Medulla oblongata (tissue), 1 donor: Measurements from ENCODE around the gene GYG2.
"Not testable (repeated sequence)": the region's sequence is repeated elsewhere in the genome, so short reads cannot be mapped to it uniquely, and the experiment has no call there.

ENCODE experiments used
- DNase-seq: peaks from one replicate; pipeline ENCODE4 v3.0.0-alpha.2; 2015; ENCODE audit errors: extremely low spot score

GYG2 gene

GRCh38 chrX:2828344-2828958, at the start of gene GYG2:
GYG2 (plus strand) TSS chrX:2828930; CDS start chrX:2830189, 1,259 bp downstream.
- DNase-seq: no peak

- not testable (repeated sequence) for DNase-seq
These were observed 48.1 kb upstream of the GYG2 start for GRCh38 chrX:2780472-2781225.

DNA sequence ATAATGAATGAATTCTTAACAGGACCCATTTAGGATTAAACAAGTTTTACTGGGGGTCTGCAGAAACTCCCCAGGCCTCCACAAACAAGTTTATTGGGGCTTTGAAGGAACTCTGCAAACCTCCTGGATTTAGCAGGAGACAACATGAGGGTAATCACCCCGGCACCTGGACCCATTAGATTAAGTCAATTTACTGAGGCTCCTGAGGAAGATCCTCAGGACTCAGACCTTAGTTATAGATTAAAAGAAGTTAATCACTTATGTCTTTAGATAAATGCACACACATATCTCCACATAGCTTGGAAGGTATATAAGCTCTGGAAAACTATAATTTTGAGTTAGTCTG, 47.5 kb upstream of the GYG2 start:
- no peak for DNase-seq

- DNase-seq: no peak
These were observed 47.0 kb upstream of the GYG2 start for GRCh38 chrX:2781698-2782097.

GRCh38 chrX:2782171-2782570, 46.6 kb upstream of the GYG2 start:
- DNase-seq: no peak

DNA sequence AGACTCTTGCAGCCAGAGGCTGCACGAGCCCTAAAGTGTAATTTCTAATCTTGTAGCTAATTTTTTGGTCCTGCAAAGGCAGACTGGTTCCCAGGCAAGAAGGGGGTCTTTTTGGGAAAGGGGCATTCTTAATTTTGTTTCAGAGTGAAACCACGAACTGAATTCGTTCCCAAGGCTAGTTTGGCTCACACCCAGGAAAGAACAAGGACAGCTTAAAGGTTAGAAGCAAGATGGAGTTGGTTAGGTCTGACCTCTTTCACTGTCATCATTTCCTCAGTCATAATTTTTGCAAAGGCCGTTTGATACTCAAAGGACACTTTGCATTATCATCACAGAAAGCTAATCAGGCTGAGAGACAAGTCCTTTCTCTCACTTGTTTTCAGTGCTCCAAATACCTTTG, 46.0 kb upstream of the GYG2 start:
- DNase-seq: no peak

GRCh38 chrX:2784026-2784425, 44.7 kb upstream of the GYG2 start:
- DNase-seq: no peak

DNA sequence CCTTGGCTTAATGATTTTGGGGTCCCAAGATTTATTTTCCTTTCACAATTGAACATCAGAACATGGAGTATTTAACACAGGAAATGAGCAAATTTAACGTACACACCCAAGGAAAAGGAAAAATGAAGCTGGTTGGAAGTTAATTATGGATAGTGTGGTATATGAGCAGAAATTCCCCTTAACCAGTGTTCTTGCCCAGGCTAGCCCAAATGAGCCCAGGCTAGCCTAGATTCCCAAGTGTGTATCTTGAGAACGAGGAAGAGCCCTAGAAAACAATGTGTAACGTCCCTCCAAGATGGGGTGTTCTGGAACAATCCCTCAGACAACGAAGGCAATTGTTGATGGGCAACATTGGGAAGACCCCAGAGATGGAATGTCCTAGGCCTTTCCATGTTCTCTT, 43.2 kb upstream of the GYG2 start:
- no peak for DNase-seq

DNA sequence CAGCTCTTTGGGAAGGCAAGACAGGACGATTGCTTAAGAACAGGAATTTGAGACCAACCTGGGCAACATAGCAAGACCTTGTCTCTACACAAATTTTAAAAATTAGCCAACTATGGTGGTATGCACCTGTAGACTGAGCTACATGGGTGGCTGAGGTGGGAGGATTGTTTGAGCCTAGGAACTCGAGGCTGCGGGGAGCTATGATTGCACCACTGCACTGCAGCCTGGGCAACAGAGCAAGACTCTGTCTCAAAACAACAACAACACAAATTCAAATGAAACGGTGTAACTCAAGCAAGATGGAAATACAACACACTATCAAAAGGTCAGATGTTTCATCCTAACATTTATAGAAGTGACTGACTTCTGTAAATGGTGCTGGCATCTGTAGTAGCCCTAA, 39.8 kb upstream of the GYG2 start:
- no peak for DNase-seq

- no peak for DNase-seq
These were observed 39.2 kb upstream of the GYG2 start for GRCh38 chrX:2789569-2789968.

GRCh38 chrX:2793752-2794151, 35.0 kb upstream of the GYG2 start:
- no peak for DNase-seq

DNA sequence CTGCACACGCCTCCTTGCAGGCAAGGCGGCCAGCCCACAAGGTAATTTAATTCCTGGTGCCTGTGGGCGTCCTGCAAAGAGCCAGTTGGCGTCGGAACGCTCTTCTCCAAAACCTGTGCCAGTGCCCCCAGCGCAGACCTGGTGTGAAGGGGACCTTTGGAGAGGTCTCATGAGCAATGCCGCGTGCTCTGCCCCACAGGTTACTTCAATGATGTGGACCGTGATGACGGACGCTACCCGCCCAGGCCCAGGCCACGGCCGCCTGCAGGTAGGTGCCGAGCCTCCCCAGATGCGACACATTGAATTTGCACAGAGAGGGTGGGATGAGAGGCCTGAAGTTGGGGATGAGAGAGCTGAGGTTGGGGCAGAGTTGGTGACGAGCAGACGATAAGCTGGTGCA, 34.4 kb upstream of the GYG2 start:
- no peak for DNase-seq

GRCh38 chrX:2796808-2797207, 31.9 kb upstream of the GYG2 start:
- DNase-seq: not testable (repeated sequence)

DNA sequence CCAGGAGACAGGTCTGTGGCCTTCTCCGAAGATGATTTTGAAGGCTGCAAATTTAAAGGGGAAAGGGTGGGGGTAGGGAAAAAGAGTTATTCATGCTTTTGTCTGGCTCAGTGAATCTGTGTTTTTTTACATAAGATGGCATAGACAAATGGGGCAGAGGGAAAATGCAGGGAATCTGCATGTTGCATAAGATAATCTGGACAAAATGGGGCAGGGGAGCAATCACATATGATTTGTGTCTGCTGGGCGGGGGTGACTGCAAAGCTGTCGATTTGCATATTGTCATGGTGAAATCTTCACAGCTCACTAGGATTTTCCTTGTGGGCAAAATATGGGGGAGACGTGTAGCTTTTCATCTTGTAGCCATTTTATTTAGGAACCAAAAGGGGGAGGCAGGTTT, 29.4 kb upstream of the GYG2 start:
- no peak for DNase-seq

GRCh38 chrX:2799980-2800379, 28.8 kb upstream of the GYG2 start:
- DNase-seq: not testable (repeated sequence)

DNA sequence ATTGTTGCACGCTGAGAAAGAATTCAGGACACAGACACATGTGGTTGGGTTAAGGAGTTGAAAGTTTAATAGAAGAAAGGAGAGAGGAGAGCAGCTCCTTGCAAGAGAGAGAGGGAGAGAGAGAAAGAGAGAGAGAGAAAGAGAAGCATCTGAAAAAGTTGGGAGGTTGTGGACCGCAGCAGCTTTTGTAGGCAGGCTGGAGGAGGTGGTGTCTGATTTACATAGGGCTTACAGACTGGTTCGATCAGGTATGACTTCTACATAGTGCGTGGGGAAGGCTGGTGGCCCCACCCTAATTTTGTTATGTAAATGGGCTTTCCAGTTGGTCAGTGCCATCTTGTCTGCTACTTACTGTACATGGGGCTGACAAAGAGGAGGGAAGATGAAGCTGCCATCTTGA, 27.5 kb upstream of the GYG2 start:
- no peak for DNase-seq

GRCh38 chrX:2802376-2803090, 26.2 kb upstream of the GYG2 start:
- not testable (repeated sequence) for DNase-seq

GRCh38 chrX:2803486-2803885, 25.2 kb upstream of the GYG2 start:
- not testable (repeated sequence) for DNase-seq

DNA sequence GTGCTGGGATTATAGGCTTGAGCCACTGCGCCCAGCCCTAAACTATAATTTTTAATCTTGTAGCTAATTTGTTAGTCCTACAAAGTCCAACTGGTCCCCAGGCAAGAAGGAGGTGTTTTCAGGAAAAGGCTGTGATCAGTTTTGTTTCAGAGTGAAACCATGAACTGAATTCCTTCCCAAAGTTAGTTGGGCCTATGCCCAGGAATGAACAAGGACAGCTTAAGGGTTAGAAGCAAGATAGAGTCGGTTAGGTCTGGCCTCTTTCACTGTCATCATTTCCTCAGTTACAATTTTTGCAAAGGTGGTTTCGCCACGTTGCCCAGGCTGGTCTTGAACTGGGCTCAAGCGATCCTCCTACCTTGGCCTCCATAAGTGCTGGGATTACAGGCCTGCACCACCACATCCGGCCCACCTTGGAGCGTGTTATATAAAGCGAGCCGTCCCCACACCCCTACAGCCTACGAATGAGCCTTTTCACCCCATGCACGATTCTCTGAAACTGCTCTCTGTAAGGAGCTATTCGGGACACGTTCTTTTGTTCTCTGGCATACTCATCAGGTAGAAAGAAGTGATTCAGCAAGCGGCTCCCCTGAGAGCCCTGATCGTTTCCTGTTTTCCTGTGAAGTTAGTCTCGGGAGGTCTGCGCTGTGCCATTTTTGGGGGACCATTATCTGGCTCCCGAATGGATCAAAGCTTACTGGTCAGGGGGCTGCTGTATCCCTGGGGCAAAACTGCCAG, 24.5 kb upstream of the GYG2 start:
- not testable (repeated sequence) for DNase-seq

GRCh38 chrX:2804858-2805257, 23.9 kb upstream of the GYG2 start:
- not testable (repeated sequence) for DNase-seq

GRCh38 chrX:2811271-2811670, 17.5 kb upstream of the GYG2 start:
- DNase-seq: no peak

DNA sequence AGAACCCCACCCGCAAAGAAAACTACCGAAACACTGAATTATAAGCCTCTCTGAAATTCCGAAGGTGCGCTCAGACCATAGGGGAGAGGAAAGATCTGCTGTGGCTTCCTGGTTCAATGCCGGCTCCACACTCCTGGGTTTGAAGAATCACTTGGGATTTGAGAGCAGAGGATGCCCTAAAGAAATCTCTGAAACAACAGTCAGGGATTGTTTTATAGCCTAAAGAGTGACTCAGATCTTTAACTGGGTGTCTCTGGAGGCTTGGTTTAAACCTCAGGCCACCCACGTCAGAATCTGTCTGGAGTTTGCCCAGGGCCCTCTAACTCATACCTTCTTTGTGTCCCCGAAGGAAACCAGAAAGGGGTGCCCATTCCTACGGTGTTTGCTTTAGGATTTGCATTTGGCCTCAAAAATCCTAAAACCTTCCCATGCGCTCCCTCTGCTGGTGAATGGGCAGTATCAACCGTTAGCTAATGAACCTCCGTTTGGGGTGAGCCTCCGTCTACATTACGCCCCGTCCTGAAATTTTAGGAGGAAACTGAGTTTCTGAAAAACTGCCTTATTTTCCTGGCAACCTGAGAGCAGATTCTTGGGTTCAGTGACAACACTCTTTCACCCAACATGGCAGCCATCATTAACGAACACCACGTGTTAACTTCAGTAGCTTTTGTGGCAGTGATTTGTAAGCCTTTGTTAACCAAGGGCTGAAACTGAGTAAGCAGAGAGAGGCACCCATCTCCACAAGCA, 16.4 kb upstream of the GYG2 start:
- peak; percentile 37 for DNase-seq
